GM18502 (cell line): ENCODE measurements around the gene NDUFA13.

ENCODE experiments used
- ATAC-seq: cut with Tn5 transposase; IDR thresholded peaks from one replicate; pipeline ENCODE4 v1.9.1; 2021; ENCODE audit warnings: mild to moderate bottlenecking; ENCODE audit not compliant: unreplicated experiment, poor library complexity

NDUFA13 gene

DNA sequence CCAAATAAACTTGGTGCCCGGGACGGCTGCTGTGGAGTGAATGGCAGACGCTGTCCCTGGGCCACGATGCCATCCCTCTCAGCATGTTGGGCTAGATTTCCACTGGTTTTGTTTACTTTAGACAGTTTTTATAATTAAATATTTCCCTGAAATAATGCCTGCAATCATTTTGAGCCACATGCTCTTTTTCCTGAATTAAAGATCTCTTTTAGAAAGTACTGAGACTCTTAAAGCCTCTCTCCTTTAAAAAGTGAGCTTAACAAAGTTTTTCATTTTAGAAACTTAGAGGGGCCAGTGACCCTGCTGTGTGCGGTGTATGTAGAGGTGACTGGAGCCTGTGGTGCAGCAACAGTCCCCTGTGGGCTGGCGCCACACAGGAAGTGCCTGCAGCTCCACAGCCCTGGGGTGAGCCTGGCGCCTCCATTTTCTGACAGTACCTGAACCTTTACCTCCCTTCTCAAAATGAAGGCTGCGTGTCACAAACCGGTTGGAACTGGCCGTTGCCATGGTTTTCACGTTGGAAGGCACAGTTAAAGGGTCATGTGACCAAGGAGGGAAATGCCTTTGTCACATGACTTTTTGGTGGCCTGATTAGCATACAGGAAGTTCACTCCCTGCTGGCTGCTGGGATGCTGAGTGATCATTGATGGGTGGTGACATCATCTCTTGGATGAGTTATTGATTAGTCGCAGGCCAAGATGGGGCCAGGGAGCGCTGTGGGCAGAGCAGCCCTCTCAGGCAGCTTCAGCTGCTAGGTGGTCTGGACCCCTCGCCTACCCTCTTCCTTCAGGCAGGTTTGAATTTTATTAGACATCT is 26.9 kb upstream of the NDUFA13 start:
- ATAC-seq: peak; percentile 66

DNA sequence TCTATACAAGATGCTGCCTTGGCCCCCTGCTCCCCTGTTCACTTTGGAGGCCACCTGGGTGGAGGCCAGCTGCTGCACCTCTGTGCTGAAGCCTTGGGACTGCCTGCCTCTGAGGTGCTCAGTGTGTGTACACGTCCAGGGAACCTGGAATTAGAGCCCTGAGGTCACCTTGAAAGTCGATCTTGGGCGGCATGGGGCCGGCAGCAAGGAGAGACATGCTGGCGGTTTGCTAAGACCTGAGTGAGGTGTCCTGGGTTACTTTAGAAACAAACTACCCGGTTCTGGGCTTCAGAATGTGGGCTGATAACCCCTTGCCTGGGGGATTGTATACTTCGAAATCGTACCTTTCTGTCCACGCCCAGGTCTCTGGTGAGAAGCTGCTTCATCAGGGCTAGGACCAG is 26.2 kb upstream of the NDUFA13 start:
- ATAC-seq: no peak

GRCh38 chr19:19490214-19490968 is 25.6 kb upstream of the NDUFA13 start:
- ATAC-seq: peak; percentile 43

GRCh38 chr19:19491321-19492025 is 24.6 kb upstream of the NDUFA13 start:
- ATAC-seq: no peak

- ATAC-seq: no peak
These were observed 23.9 kb upstream of the NDUFA13 start for GRCh38 chr19:19492026-19492610.

DNA sequence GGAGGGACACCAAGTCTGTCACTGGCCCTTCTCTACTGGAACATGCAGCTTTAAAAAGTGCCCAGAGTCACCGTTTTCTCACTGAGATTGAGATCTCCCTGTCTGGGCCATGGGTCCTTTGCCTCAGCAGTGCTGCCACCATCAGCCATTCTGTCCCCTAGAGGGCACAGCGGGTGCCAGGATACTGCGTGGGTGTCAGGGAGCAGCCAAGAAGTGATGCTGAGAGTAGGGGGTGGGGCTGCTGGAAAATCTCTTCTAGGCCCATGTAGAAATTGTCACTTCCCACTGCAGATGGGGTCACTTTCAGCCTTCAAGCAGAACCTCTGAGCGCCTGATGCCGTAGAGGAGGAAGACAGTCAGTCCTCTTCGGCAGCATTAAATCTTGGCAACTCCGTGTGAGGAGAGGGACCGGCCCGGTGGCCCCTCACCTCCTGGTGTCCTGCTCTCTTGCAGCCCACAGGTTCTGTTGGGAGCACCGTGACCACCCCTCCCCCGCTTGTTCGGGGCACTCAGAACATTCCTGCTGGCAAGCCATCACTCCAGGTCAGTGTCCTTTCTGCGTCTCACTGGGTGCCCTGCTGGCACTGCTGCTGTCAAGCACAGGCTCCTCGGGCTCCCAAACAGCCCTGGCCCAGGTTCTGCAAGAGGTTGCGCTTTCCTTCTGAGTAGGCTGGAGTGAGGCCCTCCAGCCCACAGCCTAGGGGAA is 22.0 kb upstream of the NDUFA13 start:
- no peak for ATAC-seq

GRCh38 chr19:19495614-19496603 is 20.1 kb upstream of the NDUFA13 start:
- ATAC-seq: no peak

- no peak for ATAC-seq
These were observed 17.6 kb upstream of the NDUFA13 start for GRCh38 chr19:19498255-19498991.

DNA sequence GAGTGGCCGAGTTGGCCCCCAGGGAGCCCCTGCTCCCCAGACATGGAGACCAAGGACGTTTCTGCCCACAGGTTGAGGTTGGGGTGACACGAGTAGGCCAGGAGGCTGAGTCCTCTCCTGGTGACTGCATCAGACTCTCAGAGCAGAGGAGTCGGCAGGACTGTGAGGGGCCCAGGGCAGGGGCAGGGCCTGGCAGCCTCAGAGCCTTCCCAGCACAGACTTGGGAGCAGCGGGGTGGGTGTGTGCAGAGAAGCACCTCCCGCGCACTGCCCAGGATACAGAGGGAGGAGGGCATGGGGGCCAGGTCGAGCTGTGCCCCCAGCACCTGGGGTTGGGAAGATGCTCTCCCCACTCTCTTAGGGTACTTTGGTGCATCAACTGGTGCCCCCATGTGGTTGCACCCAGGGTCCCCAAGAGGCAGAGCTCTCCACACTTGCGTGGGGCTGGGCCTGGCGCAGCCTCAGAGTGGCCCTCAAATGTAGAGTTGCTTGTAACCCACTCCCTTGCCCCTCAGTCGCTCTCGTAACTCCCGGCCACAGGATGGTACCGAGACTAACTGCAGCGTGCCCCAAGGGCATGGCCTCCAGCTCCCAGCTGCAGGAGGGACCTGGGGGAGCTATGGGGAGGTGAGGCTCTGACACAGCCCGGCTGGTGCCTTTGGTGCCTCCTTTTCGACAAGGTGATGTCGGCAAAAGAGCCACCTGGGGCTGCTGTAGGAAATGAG is 16.6 kb upstream of the NDUFA13 start:
- no peak for ATAC-seq

GRCh38 chr19:19500975-19501644 is 14.9 kb upstream of the NDUFA13 start:
- no peak for ATAC-seq

GRCh38 chr19:19501798-19502197 is 14.2 kb upstream of the NDUFA13 start:
- no peak for ATAC-seq

- no peak for ATAC-seq
These were observed 13.7 kb upstream of the NDUFA13 start for GRCh38 chr19:19502281-19502680.

- ATAC-seq: no peak
These were observed 13.0 kb upstream of the NDUFA13 start for GRCh38 chr19:19502808-19503602.

- no peak for ATAC-seq
These were observed 11.0 kb upstream of the NDUFA13 start for GRCh38 chr19:19504754-19505668.

GRCh38 chr19:19505669-19506326 is 10.2 kb upstream of the NDUFA13 start:
- no peak for ATAC-seq
